Naive thymus-derived CD4-positive, alpha-beta T cell (primary cell): Measurements from ENCODE around the gene SSX2IP. TPM values are rescaled to one million over a fixed set of nuclear protein-coding genes. Genes with fewer than 3 reads are reported as not detected.

Experiments used
- ATAC-seq: fragments of 150-1000 bp; cut with Tn5 transposase; 2 replicates; pipeline ENCODE4 v1.10.0; 2021; ENCODE audit warnings: mild to moderate bottlenecking, moderate library complexity
- CTCF ChIA-PET: fragments of 350-600 bp; sonication (Branson Sonifier 250); formaldehyde crosslinking; loops from one replicate; lab custom pipeline; 2021; ENCODE audit warnings: antibody characterized with exemption; lab: Charles Lee
- POLR2A ChIA-PET: fragments of 350-600 bp; sonication (Branson Sonifier 250); formaldehyde crosslinking; loops from one replicate; lab custom pipeline; 2021; ENCODE audit warnings: antibody characterized with exemption, inconsistent platforms; lab: Charles Lee
- DNase-seq, 9 donors: peaks; one replicate each; pipeline versions ENCODE4 v3.0.0 to v3.0.0-alpha.2; 2020 to 2022; ENCODE audit warnings: mixed read lengths in 1 of 9
- H3K27ac ChIP-seq: one replicate; pipeline ENCODE4 v1.7.0; 2013; ENCODE audit warnings: mild to moderate bottlenecking, low read depth, low read length, moderate library complexity
- H3K27me3 ChIP-seq, 2 donors: one replicate each; pipeline ENCODE4 v1.7.0; 2013; ENCODE audit warnings: low read length in 2 of 2, mild to moderate bottlenecking in 2 of 2, moderate library complexity in 2 of 2; ENCODE audit not compliant: control insufficient read depth in 2 of 2, insufficient read depth in 2 of 2
- H3K36me3 ChIP-seq, 3 experiments: 1 replicate in 2 of 3; 2 replicates in 1 of 3; pipeline ENCODE4 v1.7.0; 2013; ENCODE audit warnings: low read length in 3 of 3, mild to moderate bottlenecking in 3 of 3, moderate library complexity in 1 of 3; ENCODE audit not compliant: insufficient read depth in 3 of 3, control insufficient read depth in 2 of 3
- H3K4me1 ChIP-seq, 2 donors: one replicate each; pipeline ENCODE4 v1.7.0; 2013; ENCODE audit warnings: low read length in 2 of 2, mild to moderate bottlenecking in 2 of 2, moderate library complexity in 1 of 2; ENCODE audit not compliant: control insufficient read depth in 2 of 2, insufficient read depth in 2 of 2
- H3K4me3 ChIP-seq: 2 replicates; pipeline ENCODE4 v1.7.0; 2013; ENCODE audit warnings: mild to moderate bottlenecking, low read length
- H3K9me3 ChIP-seq, 3 experiments: 1 replicate in 2 of 3; 2 replicates in 1 of 3; pipeline ENCODE4 v1.7.0; 2013; ENCODE audit warnings: low read length in 3 of 3; ENCODE audit not compliant: control insufficient read depth in 2 of 3
- H3K27ac Mint-ChIP-seq, 9 donors: one replicate each; pipeline ENCODE4 v1.8.0; 2020 to 2022; ENCODE audit warnings: mixed read lengths in 9 of 9, mild to moderate bottlenecking in 8 of 9, moderate library complexity in 5 of 9, inconsistent platforms in 2 of 9
- H3K27me3 Mint-ChIP-seq, 5 donors: one replicate each; pipeline ENCODE4 v1.8.0; 2021 to 2022; ENCODE audit warnings: mixed read lengths in 5 of 5, mild to moderate bottlenecking in 1 of 5
- H3K36me3 Mint-ChIP-seq, 5 donors: one replicate each; pipeline ENCODE4 v1.8.0; 2020 to 2022; ENCODE audit warnings: mixed read lengths in 5 of 5, mild to moderate bottlenecking in 3 of 5, inconsistent platforms in 1 of 5
- H3K4me1 Mint-ChIP-seq, 7 donors: one replicate each; pipeline ENCODE4 v1.8.0; 2020 to 2022; ENCODE audit warnings: mixed read lengths in 7 of 7, mild to moderate bottlenecking in 3 of 7, inconsistent platforms in 1 of 7
- H3K4me3 Mint-ChIP-seq, 10 donors: one replicate each; pipeline ENCODE4 v1.8.0; 2020 to 2022; ENCODE audit warnings: mild to moderate bottlenecking in 10 of 10, mixed read lengths in 10 of 10, moderate library complexity in 6 of 10, inconsistent platforms in 2 of 10
- H3K9me3 Mint-ChIP-seq, 11 donors: one replicate each; pipeline ENCODE4 v1.8.0; 2020 to 2022; ENCODE audit warnings: mixed read lengths in 11 of 11, mild to moderate bottlenecking in 4 of 11, inconsistent platforms in 1 of 11, moderate library complexity in 1 of 11
- intact Hi-C, 2 donors: fragments of 100-400 bp; cut with micrococcal nuclease; formaldehyde crosslinking; loops; one replicate each; pipeline ENCODE4 v1.15.1; 2023
- polyA plus RNA-seq, 2 donors: library from polyadenylated mRNA; unstranded; fragments of 300-500 nt; fragmentation: Illumina TruSeq; gene quantifications; one replicate each; pipeline ENCODE4 v1.2.3, GENCODE V29; 2021
- total RNA-seq, 6 experiments: library from RNA in 5 of 6; stranded (reverse) in 5 of 6; gene quantifications; 1 replicate in 5 of 6; 2 replicates in 1 of 6; pipeline ENCODE4 v1.2.3 and lab custom pipeline; 2021 to 2026

Gene SSX2IP
- total and polyA plus RNA-seq, 7 experiments from 2014 or later: 7.5 to 13.4 (median 8.4) TPM

GRCh38 chr1:84619383-84620102 lies 70.7 kb downstream of the SSX2IP start:
- intact Hi-C loops: loop anchor here (1.0 to 10.0 kb wide), 18 partner anchors 45 to 715 kb away; partner anchors contain the start of genes CTBS (in 2 of the 2), GNG5 (in 2 of the 2), RPF1 (in 2 of the 2) and SPATA1 (in 2 of the 2)
- H3K9me3 Mint-ChIP-seq: peaks cover 0 to 3% (median 0%) of the 10 kb centered on the region in 11 donors
- H3K9me3 ChIP-seq: no peaks in the 10 kb centered on the region
- H3K4me3 ChIP-seq: no peak overlapping the region
- no peaks in the 10 kb centered on the region for H3K36me3 ChIP-seq
- H3K4me3 Mint-ChIP-seq: peak overlapping the region; percentile 24 to 94 (median 77)
- ChIA-PET POLR2A (interaction anchor here (1.0 to 1.2 kb wide), 3 partner anchors 45 to 476 kb away, joined by 4 read pairs; partner anchors contain the start of genes CTBS and PRKACB), CTCF (interaction anchor here (0.6 to 5.2 kb wide), 13 partner anchors 10 to 540 kb away, joined by 3 to 37 read pairs (median 4); partner anchors contain the start of genes GNG5, PRKACB, RPF1 and SPATA1)
- peaks cover 0 to 5% (median under 1%) of the 10 kb centered on the region in 5 donors for H3K36me3 Mint-ChIP-seq
- H3K27ac Mint-ChIP-seq: peak overlapping the region in 3 of 9 donors; percentile 3 to 72 (median 14)
- peaks cover 0 to 18% (median 5%) of the 10 kb centered on the region in 7 donors for H3K4me1 Mint-ChIP-seq
- DNase-seq: peak in 1 of 9 donors; percentile 40
- H3K27me3 Mint-ChIP-seq: peaks cover 0 to 7% (median 0%) of the 10 kb centered on the region in 5 donors
- ATAC-seq: no peak
- no peaks in the 10 kb centered on the region for H3K27me3 ChIP-seq
- H3K27ac ChIP-seq: no peak overlapping the region
- peaks cover 0 to 3% of the 10 kb centered on the region in 2 donors for H3K4me1 ChIP-seq

GRCh38 chr1:84617349-84617748 lies 72.9 kb downstream of the SSX2IP start:
- ATAC-seq: no peak
- Mint-ChIP-seq H3K36me3 (peaks cover 0 to 7% (median 3%) of the 10 kb centered on the region in 5 donors), H3K27me3 (peaks cover 0 to 7% (median 0%) of the 10 kb centered on the region in 5 donors), H3K9me3 (peaks cover 0 to 17% (median 4%) of the 10 kb centered on the region in 11 donors), H3K27ac (no peak overlapping the region), H3K4me1 (peaks cover 0 to 16% (median 11%) of the 10 kb centered on the region in 7 donors), H3K4me3 (no peak overlapping the region)
- peaks cover 3 to 6% of the 10 kb centered on the region in 2 donors for H3K4me1 ChIP-seq
- H3K9me3 ChIP-seq: no peaks in the 10 kb centered on the region
- H3K27ac ChIP-seq: no peak overlapping the region
- ChIA-PET POLR2A (no interaction called here), CTCF (interaction anchor here (1.0 kb wide), 1 partner anchor 175 kb away, joined by 3 read pairs; no protein-coding TSS in a partner anchor)
- no peaks in the 10 kb centered on the region for H3K27me3 ChIP-seq
- no peak for DNase-seq
- intact Hi-C loops: loop anchor here in 1 of 2 donors (5.0 kb wide), 1 partner anchor 315 kb away; the partner anchor contains the start of gene SAMD13
- H3K36me3 ChIP-seq: no peaks in the 10 kb centered on the region
- H3K4me3 ChIP-seq: no peak overlapping the region

GRCh38 chr1:84615790-84616189 lies 74.5 kb downstream of the SSX2IP start:
- ChIA-PET POLR2A (no interaction called here), CTCF (no interaction called here)
- Mint-ChIP-seq H3K9me3 (peaks cover 0 to 20% (median 4%) of the 10 kb centered on the region in 11 donors), H3K27ac (no peak overlapping the region), H3K4me1 (peaks cover 7 to 27% (median 20%) of the 10 kb centered on the region in 7 donors), H3K36me3 (peaks cover 0 to 7% (median 3%) of the 10 kb centered on the region in 5 donors), H3K4me3 (no peak overlapping the region), H3K27me3 (peaks cover 0 to 7% (median 0%) of the 10 kb centered on the region in 5 donors)
- ATAC-seq (no peak), DNase-seq (no peak)
- Histone ChIP-seq H3K4me3 (no peak overlapping the region), H3K4me1 (peaks cover 3 to 11% of the 10 kb centered on the region in 2 donors), H3K9me3 (no peaks in the 10 kb centered on the region), H3K27me3 (no peaks in the 10 kb centered on the region), H3K36me3 (no peaks in the 10 kb centered on the region), H3K27ac (no peak overlapping the region)
- intact Hi-C loops: loop anchor here in 1 of 2 donors (5.0 kb wide), 1 partner anchor 313 kb away; the partner anchor contains the start of gene SAMD13

GRCh38 chr1:84613887-84614286 lies 76.4 kb downstream of the SSX2IP start:
- POLR2A ChIA-PET: interaction anchor here (0.9 to 1.2 kb wide), 3 partner anchors 41 to 178 kb away, joined by 3 read pairs; partner anchors contain the start of gene GNG5
- Mint-ChIP-seq H3K4me1 (peaks cover 4 to 24% (median 16%) of the 10 kb centered on the region in 7 donors), H3K4me3 (no peak overlapping the region), H3K36me3 (peaks cover 0 to 7% (median 3%) of the 10 kb centered on the region in 5 donors), H3K27ac (peak overlapping the region in 1 of 9 donors; percentile 7), H3K9me3 (peaks cover 0 to 21% (median 4%) of the 10 kb centered on the region in 11 donors), H3K27me3 (no peaks in the 10 kb centered on the region)
- Histone ChIP-seq H3K27ac (no peak overlapping the region), H3K9me3 (no peaks in the 10 kb centered on the region), H3K27me3 (no peaks in the 10 kb centered on the region), H3K4me1 (peaks cover 0 to 11% of the 10 kb centered on the region in 2 donors), H3K4me3 (no peak overlapping the region), H3K36me3 (no peaks in the 10 kb centered on the region)
- no peak for DNase-seq
- CTCF ChIA-PET: no interaction called here
- intact Hi-C loops: no loop called here
- ATAC-seq: no peak

- Histone ChIP-seq H3K4me1 (peaks cover 0 to 11% of the 10 kb centered on the region in 2 donors), H3K9me3 (no peaks in the 10 kb centered on the region), H3K27me3 (no peaks in the 10 kb centered on the region), H3K36me3 (no peaks in the 10 kb centered on the region), H3K4me3 (no peak overlapping the region), H3K27ac (peak overlapping the region; percentile 8)
- H3K4me3 Mint-ChIP-seq: no peak overlapping the region
- intact Hi-C loops: no loop called here
- peaks cover 0 to 7% (median 3%) of the 10 kb centered on the region in 5 donors for H3K36me3 Mint-ChIP-seq
- no peak for DNase-seq
- ChIA-PET CTCF (interaction anchor here (0.6 to 0.7 kb wide), 2 partner anchors 9 to 20 kb away, joined by 3 to 4 read pairs; no protein-coding TSS in a partner anchor), POLR2A (interaction anchor here (0.9 to 2.8 kb wide), 2 partner anchors 39 to 177 kb away, joined by 3 to 20 read pairs; partner anchors contain the start of gene CTBS)
- H3K4me1 Mint-ChIP-seq: peaks cover 4 to 24% (median 16%) of the 10 kb centered on the region in 7 donors
- peak overlapping the region in 4 of 9 donors; percentile 2 to 91 (median 83) for H3K27ac Mint-ChIP-seq
- H3K27me3 Mint-ChIP-seq: no peaks in the 10 kb centered on the region
- ATAC-seq: no peak
- H3K9me3 Mint-ChIP-seq: peaks cover 0 to 21% (median 6%) of the 10 kb centered on the region in 11 donors
These were observed 77.2 kb downstream of the SSX2IP start for GRCh38 chr1:84613026-84613425.

GRCh38 chr1:84611796-84612195 lies 78.5 kb downstream of the SSX2IP start:
- no peaks in the 10 kb centered on the region for H3K36me3 ChIP-seq
- Mint-ChIP-seq H3K9me3 (peaks cover 0 to 30% (median 7%) of the 10 kb centered on the region in 11 donors), H3K27ac (peak overlapping the region in 8 of 9 donors; percentile 76 to 95 (median 90)), H3K4me3 (peak overlapping the region in 9 of 10 donors; percentile 43 to 81 (median 61)), H3K27me3 (peaks cover 0 to under 1% (median 0%) of the 10 kb centered on the region in 5 donors), H3K4me1 (peaks cover 4 to 24% (median 16%) of the 10 kb centered on the region in 7 donors), H3K36me3 (peaks cover 0 to 8% (median 4%) of the 10 kb centered on the region in 5 donors)
- H3K9me3 ChIP-seq: no peaks in the 10 kb centered on the region
- ATAC-seq: peak; percentile 90
- H3K27me3 ChIP-seq: no peaks in the 10 kb centered on the region
- DNase-seq: peak in 6 of 9 donors; percentile 15 to 58 (median 26)
- intact Hi-C loops: loop anchor here in 1 of 2 donors (2.0 kb wide), 1 partner anchor 37 kb away; the partner anchor contains the start of gene CTBS
- ChIA-PET CTCF (no interaction called here), POLR2A (interaction anchor here (0.7 to 2.8 kb wide), 3 partner anchors 38 to 468 kb away, joined by 3 to 20 read pairs (median 3); partner anchors contain the start of genes CTBS, PRKACB and RPF1)
- H3K27ac ChIP-seq: peak overlapping the region; percentile 60
- no peak overlapping the region for H3K4me3 ChIP-seq
- peaks cover 0 to 11% of the 10 kb centered on the region in 2 donors for H3K4me1 ChIP-seq
